ENCODE measurements around the gene NPR2. TPM values are rescaled to one million over a fixed set of nuclear protein-coding genes. Genes with fewer than 3 reads are reported as not detected.

The NPR2 gene
- total RNA-seq, 4 donors from 2014 or later, result 5.1 to 9.3 (median 8.1) TPM

DNA sequence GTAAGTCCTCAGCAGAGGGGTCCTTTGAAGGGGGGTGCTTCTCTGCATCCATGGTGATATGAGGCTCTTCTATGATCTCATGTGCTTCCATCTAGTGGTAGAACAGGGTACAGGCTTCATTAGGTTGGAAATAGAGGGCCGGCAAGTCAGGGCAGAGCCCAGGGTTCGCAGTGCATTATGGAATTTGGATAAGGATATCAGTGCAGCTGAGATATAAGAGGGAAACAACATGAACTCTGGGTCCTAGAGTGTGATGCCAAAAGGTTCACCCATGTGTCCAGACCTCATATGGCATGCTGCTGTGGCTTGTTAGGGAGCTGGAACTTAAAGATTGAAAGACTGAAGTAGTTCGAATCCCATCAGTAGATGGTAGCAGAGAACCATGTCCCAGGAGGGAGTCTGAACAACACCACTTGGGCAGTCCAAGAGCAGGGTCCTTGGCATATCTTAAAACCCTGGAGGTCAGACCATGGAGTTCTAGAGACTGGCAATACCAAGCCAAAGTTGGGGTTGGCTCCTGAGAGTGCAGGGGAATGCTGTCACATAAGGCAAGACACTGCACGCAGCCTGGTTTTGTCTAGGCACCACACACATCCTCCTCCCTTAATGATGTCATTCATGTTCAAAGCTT is 34.8 kb downstream of the NPR2 start:
- WGBS, 2 donors, result 43 to 45% methylated on average over 4 of the region's 4 CpGs
- DNase-seq, result peak; percentile 9 to 26
- peak; percentile 28 to 78 (median 66) for TF ChIP-seq CTCF (IDR thresholded peaks at IDR 0.05)
- TF ChIP-seq POLR2A (IDR thresholded peaks at IDR 0.05), result no peak
- no peaks in the 10 kb centered on the region for H3K27me3 ChIP-seq
- H3K4me1 ChIP-seq, result peaks cover 13 to 22% of the 10 kb centered on the region in 2 donors
- no peak overlapping the region for H3K4me3 ChIP-seq (replicated peaks in 1 of 3)
- H3K36me3 ChIP-seq, result no peaks in the 10 kb centered on the region
- intact Hi-C loops (cut with DNase I), result loop anchor here (5.0 to 10.0 kb wide), 3 partner anchors 34 to 81 kb away; partner anchors contain the start of genes GBA2, NPR2 and RGP1
- no peak overlapping the region for H3K27ac ChIP-seq
- no peaks in the 10 kb centered on the region for H3K9me3 ChIP-seq

- no peaks in the 10 kb centered on the region for H3K36me3 ChIP-seq
- intact Hi-C loops (cut with DNase I), result loop anchor here (5.0 to 10.0 kb wide), 3 partner anchors 35 to 83 kb away; partner anchors contain the start of genes GBA2, NPR2 and RGP1
- peaks cover 17 to 22% of the 10 kb centered on the region in 2 donors for H3K4me1 ChIP-seq
- 91 to 92% methylated on average over 3 of the region's 3 CpGs for WGBS, 2 donors
- H3K9me3 ChIP-seq, result no peaks in the 10 kb centered on the region
- H3K4me3 ChIP-seq (replicated peaks in 1 of 3), result no peak overlapping the region
- H3K27me3 ChIP-seq, result no peaks in the 10 kb centered on the region
- no peak for DNase-seq
- H3K27ac ChIP-seq, result no peak overlapping the region
- no peak for TF ChIP-seq CTCF (IDR thresholded peaks at IDR 0.05)
- no peak for TF ChIP-seq POLR2A (IDR thresholded peaks at IDR 0.05)
Measured at GRCh38 chr9:35827486-35827885, 36.1 kb downstream of the NPR2 start.

DNA sequence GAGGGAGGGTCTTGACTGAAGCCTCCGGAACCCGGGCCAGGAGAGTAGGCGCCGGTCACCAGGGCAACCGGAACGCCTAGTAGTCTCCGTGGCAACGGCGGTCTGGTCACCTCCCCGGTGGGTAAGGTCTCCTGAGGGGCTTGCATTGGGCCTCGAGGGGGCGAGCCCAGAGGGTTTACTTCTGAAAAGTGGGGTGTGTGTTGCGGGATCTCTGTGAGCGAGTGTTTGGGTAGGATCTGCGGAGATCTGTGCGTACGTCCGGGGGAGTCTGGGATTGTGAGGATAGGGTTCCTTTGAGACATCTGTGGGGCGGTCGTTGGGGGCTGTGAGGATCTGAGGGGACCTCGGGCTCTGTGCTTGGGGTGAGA is 37.3 kb downstream of the NPR2 start, which contains the start of gene FAM221B:
FAM221B (minus strand) TSS at position 17 of the 368 bp plus-strand sequence. CDS start 2,571 bp downstream, outside the sequence.
- DNase-seq, result peak; percentile 38 to 41
- WGBS, 2 donors, result 0 to 3% methylated on average over 11 to 18 of the region's 21 CpGs
- no peak for TF ChIP-seq CTCF (IDR thresholded peaks at IDR 0.05)
- no peak for TF ChIP-seq POLR2A (IDR thresholded peaks at IDR 0.05)
- Histone ChIP-seq H3K27ac (peak within 1 kb of the TSS; percentile 85 to 95 (median 92)), H3K4me1 (peaks cover 29 to 30% of the 10 kb centered on the region in 2 donors), H3K9me3 (no peaks in the 10 kb centered on the region), H3K36me3 (no peaks in the 10 kb centered on the region), H3K27me3 (no peaks in the 10 kb centered on the region), H3K4me3 (replicated peaks in 1 of 3) (peak within 1 kb of the TSS; percentile 22 to 76 (median 49))
- intact Hi-C loops (cut with DNase I), result loop anchor here (5.0 to 10.0 kb wide), 3 partner anchors 36 to 84 kb away; partner anchors contain the start of genes GBA2, NPR2 and RGP1

DNA sequence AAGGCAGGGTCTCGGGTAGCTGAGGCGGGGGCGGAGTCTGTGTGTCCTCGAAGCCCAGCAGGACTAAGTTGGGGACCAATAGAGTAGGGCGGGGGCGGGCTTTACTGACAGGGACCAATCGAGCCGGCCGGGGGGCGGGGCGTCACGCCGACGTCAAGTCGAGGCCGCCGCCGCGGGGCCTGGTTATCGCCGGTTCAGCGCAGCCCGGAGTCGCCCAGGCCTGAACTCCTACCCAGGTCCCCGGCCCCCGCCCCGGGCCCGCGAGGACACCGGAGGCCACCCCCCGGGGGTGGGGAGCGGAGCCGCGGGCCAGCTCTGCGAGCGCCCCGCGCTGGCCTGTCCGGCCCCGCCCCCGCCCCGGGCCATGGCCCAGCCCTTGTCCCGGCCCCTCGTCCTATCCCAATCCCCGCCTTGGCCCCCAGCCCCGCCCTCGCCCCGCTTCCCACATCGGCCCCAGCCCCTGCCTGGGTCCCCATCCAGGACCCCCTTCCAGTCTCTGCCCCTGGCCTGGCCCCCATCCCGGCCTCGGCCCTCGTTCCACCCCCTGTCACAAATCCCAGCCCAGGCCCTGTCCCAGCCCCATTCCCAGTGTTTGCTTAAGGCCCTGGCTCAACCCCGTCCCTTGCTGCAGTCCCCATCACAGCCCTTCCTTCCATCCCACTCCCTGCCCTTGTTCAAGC is 37.8 kb downstream of the NPR2 start, which contains the start of gene TMEM8B:
TMEM8B (plus strand) TSS at position 145 of the 680 bp plus-strand sequence; CDS start at position 365, 220 bp downstream.
- TF ChIP-seq POLR2A (IDR thresholded peaks at IDR 0.05) (peak in 1 of 2 donors; percentile 71), CTCF (IDR thresholded peaks at IDR 0.05) (no peak)
- 2 to 3% methylated on average over 4 to 5 of the region's 53 CpGs for whole genome bisulfite sequencing, 2 donors
- intact Hi-C loops (cut with DNase I), result loop anchor here (5.0 to 10.0 kb wide), 3 partner anchors 37 to 84 kb away; partner anchors contain the start of genes GBA2, NPR2 and RGP1
- H3K9me3 ChIP-seq, result no peaks in the 10 kb centered on the region
- H3K4me1 ChIP-seq, result peaks cover 33 to 34% of the 10 kb centered on the region in 2 donors
- H3K27ac ChIP-seq, result peak within 1 kb of the TSS; percentile 85 to 95 (median 92)
- peak within 1 kb of the TSS; percentile 22 to 76 (median 49) for H3K4me3 ChIP-seq (replicated peaks in 1 of 3)
- H3K27me3 ChIP-seq, result no peaks in the 10 kb centered on the region
- DNase-seq, result peak; percentile 98 to 100
- H3K36me3 ChIP-seq, result no peaks in the 10 kb centered on the region
